ENCODE results near the gene DR1.

Gene DR1

DNA sequence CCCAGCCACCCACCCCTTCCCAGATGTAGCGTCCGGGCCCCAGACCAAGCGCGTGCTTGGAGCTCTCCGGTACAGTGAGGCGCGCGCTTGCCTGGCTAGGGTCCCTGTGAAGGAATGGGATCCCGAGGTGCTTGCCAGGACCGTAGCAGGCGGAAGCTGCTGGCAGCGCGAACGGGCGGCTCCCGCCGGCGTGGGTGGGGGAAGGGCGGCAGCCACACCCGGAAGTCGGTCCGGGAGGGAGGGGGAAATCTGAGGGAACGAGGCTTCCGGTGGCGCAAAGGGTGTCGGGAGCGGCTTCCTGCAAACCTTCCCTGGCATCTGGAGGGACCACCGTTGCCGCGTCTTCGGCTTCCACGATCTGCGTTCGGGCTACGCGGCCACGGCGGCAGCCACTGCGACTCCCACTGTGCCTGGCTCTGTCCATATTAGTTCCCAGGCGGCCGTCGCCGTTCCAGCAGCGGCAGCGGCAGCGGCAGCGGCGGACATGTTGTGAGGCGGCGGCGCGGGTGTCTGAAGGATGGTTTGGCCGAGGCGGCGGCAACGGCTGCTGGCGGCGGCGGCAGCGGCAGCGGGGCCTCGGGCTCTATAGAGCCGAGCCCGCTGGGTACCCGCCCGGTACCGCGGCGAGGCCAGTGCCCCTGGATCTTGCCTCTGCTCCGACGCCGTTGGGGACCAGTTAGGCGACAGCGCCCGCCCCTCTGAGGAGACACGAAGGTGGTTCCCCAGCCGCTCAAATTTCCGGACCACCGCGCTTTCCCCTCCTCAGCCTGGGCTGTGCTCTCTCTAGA is at the start of gene DR1:
TSS of gene DR1 (plus strand) at position 275 of the 788 bp plus-strand sequence. CDS start 739 bp downstream, outside the sequence.
- H3K4me3 ChIP-seq (ENCODE audit: low read depth, low read length) = peak within 1 kb of the TSS; percentile 93
- in situ Hi-C loops (cut with HindIII; ENCODE audit: low sequenced_read_pairs) = no loop called here
- peak; percentile 87 for DNase-seq (ENCODE audit: low read depth)
- TF ChIP-seq, protein P1, sequence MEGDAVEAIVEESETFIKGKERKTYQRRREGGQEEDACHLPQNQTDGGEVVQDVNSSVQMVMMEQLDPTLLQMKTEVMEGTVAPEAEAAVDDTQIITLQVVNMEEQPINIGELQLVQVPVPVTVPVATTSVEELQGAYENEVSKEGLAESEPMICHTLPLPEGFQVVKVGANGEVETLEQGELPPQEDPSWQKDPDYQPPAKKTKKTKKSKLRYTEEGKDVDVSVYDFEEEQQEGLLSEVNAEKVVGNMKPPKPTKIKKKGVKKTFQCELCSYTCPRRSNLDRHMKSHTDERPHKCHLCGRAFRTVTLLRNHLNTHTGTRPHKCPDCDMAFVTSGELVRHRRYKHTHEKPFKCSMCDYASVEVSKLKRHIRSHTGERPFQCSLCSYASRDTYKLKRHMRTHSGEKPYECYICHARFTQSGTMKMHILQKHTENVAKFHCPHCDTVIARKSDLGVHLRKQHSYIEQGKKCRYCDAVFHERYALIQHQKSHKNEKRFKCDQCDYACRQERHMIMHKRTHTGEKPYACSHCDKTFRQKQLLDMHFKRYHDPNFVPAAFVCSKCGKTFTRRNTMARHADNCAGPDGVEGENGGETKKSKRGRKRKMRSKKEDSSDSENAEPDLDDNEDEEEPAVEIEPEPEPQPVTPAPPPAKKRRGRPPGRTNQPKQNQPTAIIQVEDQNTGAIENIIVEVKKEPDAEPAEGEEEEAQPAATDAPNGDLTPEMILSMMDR (IDR thresholded peaks at IDR 0.05; ENCODE audit: low read depth, low read length, missing control alignments) = no peak

DNA sequence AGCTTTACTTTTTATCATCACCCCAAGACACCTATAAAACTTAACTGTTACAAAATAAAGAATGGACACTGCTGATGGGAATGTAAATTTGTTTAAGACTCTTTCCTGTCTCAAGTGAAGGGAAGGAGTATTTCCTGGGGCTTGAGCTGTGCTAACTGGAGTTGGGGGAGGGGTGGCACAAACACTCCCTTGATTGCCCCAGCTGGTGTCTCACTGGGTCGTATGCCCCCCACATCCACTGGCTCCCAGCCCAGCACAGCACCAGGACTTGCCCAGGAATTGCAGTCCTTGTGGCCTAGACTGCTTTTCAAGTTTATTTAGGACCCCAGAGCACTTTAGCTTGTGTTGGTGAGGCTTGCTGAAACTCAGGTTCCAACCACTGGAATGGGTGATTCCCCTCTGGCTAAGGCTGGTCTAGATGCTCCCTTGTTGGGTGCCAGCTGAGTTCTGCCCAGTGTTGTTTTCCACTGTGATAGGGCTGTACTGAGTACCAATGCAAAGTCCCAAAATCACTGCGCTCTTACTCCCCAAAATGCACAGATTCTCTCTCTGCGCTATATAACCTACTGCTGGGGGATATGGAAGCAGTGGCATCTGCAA is 49.1 kb upstream of the DR1 start:
- in situ Hi-C loops (cut with HindIII; ENCODE audit: low sequenced_read_pairs) = no loop called here
- TF ChIP-seq, protein P1 (IDR thresholded peaks at IDR 0.05; ENCODE audit: low read depth, low read length, missing control alignments) = no peak
- no peak for DNase-seq (ENCODE audit: low read depth)
- no peak overlapping the region for H3K4me3 ChIP-seq (ENCODE audit: low read depth, low read length)

DNA sequence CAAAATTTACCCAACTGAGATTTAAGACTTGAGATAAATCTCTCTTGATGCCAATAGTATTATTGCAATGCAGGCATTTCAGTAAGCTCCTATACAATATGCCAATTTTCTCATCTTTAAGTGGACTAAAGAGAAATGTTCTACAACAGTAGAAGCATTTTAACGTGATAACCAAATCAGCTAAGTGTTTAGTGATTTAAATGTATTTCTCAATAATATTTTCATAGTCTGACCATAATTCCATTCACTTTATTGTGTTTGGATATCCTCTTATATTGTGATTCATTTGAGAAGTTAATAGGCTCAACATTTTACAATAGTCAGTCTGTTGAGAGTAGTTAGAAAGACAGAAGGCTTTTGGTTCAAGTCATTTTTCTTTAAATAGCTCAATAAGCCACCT is 44.6 kb upstream of the DR1 start:
- TF ChIP-seq, protein P1 (IDR thresholded peaks at IDR 0.05; ENCODE audit: low read depth, low read length, missing control alignments) = no peak
- in situ Hi-C loops (cut with HindIII; ENCODE audit: low sequenced_read_pairs) = no loop called here
- no peak overlapping the region for H3K4me3 ChIP-seq (ENCODE audit: low read depth, low read length)
- DNase-seq (ENCODE audit: low read depth) = no peak

DNA sequence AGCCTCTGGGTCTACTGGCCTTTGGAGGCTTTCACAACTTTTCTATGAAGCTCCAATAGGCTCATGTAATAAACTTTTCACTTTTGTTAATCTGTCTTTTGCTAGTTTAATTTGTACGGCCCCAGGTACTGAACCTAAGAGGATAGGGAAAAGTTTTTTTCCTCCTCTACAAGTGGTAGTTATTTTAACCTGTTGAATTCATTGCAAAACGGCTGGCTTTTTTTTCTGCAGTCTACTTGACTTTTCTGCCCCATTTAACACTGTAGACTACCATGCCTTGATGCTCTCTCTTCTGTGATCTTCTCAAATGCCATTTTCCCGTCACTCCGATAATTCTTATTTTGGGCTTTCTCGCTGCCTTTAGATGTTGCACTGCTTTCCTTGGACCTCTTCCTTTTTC is 43.6 kb upstream of the DR1 start:
- in situ Hi-C loops (cut with HindIII; ENCODE audit: low sequenced_read_pairs) = no loop called here
- DNase-seq (ENCODE audit: low read depth) = no peak
- no peak overlapping the region for H3K4me3 ChIP-seq (ENCODE audit: low read depth, low read length)
- TF ChIP-seq, protein P1 (IDR thresholded peaks at IDR 0.05; ENCODE audit: low read depth, low read length, missing control alignments) = no peak

DNA sequence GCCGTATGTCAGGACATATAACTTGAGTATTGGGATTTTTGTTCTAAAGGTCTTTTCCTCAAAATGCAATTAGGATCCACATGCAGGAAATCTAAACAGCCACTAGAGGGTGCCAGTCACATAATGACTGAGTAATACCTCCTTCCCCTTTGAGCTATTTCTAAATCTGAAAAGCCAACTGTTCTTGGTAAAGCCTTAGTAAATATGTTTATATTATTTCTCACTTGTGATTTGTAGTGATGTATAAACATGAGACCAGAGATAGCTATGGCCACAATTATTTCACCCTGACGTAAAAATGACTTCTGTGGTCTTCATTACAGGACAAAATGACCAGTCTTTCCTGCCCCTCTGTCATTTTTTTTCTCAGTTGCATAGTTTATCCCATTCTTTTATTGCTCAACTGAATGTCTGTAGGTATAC is 41.0 kb upstream of the DR1 start:
- in situ Hi-C loops (cut with HindIII; ENCODE audit: low sequenced_read_pairs) = no loop called here
- H3K4me3 ChIP-seq (ENCODE audit: low read depth, low read length) = no peak overlapping the region
- peak; percentile 60 for DNase-seq (ENCODE audit: low read depth)
- TF ChIP-seq, protein P1 (IDR thresholded peaks at IDR 0.05; ENCODE audit: low read depth, low read length, missing control alignments) = peak; percentile 82

DNA sequence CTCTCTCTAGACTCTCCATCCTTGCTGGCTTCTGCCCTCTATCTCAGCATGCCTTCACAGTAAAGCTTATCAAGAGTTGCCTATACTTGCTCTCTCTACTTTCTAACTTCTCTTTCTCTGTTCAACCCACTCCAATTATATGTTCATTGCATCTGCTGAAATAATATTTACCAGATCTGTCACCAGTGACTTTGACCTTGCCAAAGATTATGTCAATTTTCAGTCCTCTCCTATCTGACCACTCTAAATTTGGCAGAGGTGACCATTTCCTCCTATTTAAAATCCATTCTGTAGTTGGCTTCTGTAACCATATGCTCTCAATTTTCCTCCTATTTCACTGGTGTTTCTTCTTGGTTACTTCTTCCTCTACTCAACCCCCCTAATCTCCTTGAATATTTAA is 38.8 kb upstream of the DR1 start:
- H3K4me3 ChIP-seq (ENCODE audit: low read depth, low read length) = no peak overlapping the region
- TF ChIP-seq, protein P1 (IDR thresholded peaks at IDR 0.05; ENCODE audit: low read depth, low read length, missing control alignments) = no peak
- in situ Hi-C loops (cut with HindIII; ENCODE audit: low sequenced_read_pairs) = no loop called here
- DNase-seq (ENCODE audit: low read depth) = no peak

Measured in astrocyte of the cerebellum (primary cell).